ENCODE measurements around the gene C1orf105.
"Not testable (repeated sequence)": the region's sequence is repeated elsewhere in the genome, so short reads cannot be mapped to it uniquely, and the experiment has no call there.

C1orf105 gene

GRCh38 chr1:172492421-172492820 is 71.9 kb downstream of the C1orf105 start:
- DNase-seq: no peak

GRCh38 chr1:172494166-172494565 is 73.7 kb downstream of the C1orf105 start:
- no peak for DNase-seq

- DNase-seq: not testable (repeated sequence)
Observed at GRCh38 chr1:172496127-172496526, 75.6 kb downstream of the C1orf105 start.

GRCh38 chr1:172496678-172497077 is 76.2 kb downstream of the C1orf105 start:
- DNase-seq: no peak

- DNase-seq: peak; percentile 87
Observed at GRCh38 chr1:172497230-172497629, 76.7 kb downstream of the C1orf105 start.

- DNase-seq: no peak
Observed at GRCh38 chr1:172498857-172499256, 78.4 kb downstream of the C1orf105 start.

GRCh38 chr1:172499636-172500141 is 79.2 kb downstream of the C1orf105 start:
- no peak for DNase-seq

GRCh38 chr1:172500207-172500606 is 79.7 kb downstream of the C1orf105 start:
- no peak for DNase-seq

GRCh38 chr1:172507741-172508140 is 87.3 kb downstream of the C1orf105 start:
- DNase-seq: no peak

- no peak for DNase-seq
Observed at GRCh38 chr1:172510479-172510878, 90.0 kb downstream of the C1orf105 start.

GRCh38 chr1:172512591-172512990 is 92.1 kb downstream of the C1orf105 start:
- DNase-seq: no peak

- no peak for DNase-seq
Observed at GRCh38 chr1:172513479-172513878, 93.0 kb downstream of the C1orf105 start.

- DNase-seq: no peak
Observed at GRCh38 chr1:172514108-172514507, 93.6 kb downstream of the C1orf105 start.

GRCh38 chr1:172515436-172515835 is 95.0 kb downstream of the C1orf105 start:
- no peak for DNase-seq

- no peak for DNase-seq
Observed at GRCh38 chr1:172515927-172516326, 95.4 kb downstream of the C1orf105 start.

- no peak for DNase-seq
Observed at GRCh38 chr1:172517081-172517480, 96.6 kb downstream of the C1orf105 start.

GRCh38 chr1:172517545-172517944 is 97.1 kb downstream of the C1orf105 start:
- no peak for DNase-seq
